ENCODE measurements around the gene ADCY9.

Gene ADCY9

GRCh38 chr16:3983081-3983520, 133.1 kb downstream of the ADCY9 start:
- peak; percentile 99 for TF ChIP-seq CTCF (IDR thresholded peaks at IDR 0.05; ENCODE audit: control insufficient read depth, extremely low read depth, insufficient read depth)
- no peak overlapping the region for H3K4me3 ChIP-seq (ENCODE audit: low read depth, low read length)
- DNase-seq (ENCODE audit: low read depth): peak; percentile 52

- no peak for DNase-seq (ENCODE audit: low read depth)
- no peak for TF ChIP-seq CTCF (IDR thresholded peaks at IDR 0.05; ENCODE audit: control insufficient read depth, extremely low read depth, insufficient read depth)
- no peak overlapping the region for H3K4me3 ChIP-seq (ENCODE audit: low read depth, low read length)
Observed at GRCh38 chr16:3982216-3982615, 134.0 kb downstream of the ADCY9 start.

- no peak for TF ChIP-seq CTCF (IDR thresholded peaks at IDR 0.05; ENCODE audit: control insufficient read depth, extremely low read depth, insufficient read depth)
- H3K4me3 ChIP-seq (ENCODE audit: low read depth, low read length): no peak overlapping the region
- no peak for DNase-seq (ENCODE audit: low read depth)
Observed at GRCh38 chr16:3980253-3981111, 135.8 kb downstream of the ADCY9 start.

DNA sequence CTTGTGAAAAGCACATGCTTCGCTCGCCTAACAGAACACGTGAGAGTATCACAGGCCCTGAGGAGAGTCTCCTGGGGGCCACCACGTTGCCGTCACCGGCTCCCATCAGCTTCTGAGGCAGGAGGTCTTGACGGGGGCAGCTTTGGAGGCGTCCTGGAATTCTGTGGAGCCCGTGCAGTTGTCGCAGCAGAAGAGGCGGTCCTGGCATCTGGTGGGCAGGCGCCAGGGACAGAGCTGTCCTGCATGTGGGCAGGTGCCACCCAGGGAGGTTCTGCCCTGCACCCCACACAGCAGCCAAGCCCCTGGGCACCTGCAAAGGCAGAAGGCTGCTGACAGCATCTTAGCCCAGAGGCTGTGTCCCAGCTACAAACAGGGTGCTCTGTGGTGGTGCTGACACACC, 136.7 kb downstream of the ADCY9 start:
- TF ChIP-seq CTCF (IDR thresholded peaks at IDR 0.05; ENCODE audit: control insufficient read depth, extremely low read depth, insufficient read depth): no peak
- no peak for DNase-seq (ENCODE audit: low read depth)
- no peak overlapping the region for H3K4me3 ChIP-seq (ENCODE audit: low read depth, low read length)

DNA sequence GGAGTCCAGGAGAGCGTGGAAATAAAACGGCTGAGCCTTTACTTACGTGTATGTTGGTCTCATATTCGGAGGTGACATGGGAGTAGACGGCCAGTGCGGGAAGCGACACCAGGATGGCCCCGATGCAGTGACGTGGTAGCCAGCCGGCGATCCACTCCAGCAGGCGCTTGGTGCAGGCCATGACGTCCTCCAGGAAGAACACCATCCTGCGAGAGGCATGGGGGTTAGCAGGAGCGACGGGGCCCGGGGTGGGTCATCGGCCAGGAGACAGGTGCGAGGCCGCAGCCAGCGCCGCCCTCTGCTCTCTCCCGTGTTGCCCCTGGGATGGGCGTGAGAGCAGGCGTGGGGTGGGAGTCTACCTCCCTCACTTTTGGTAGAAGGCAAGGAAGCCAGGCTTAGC, 137.2 kb downstream of the ADCY9 start:
- no peak for TF ChIP-seq CTCF (IDR thresholded peaks at IDR 0.05; ENCODE audit: control insufficient read depth, extremely low read depth, insufficient read depth)
- DNase-seq (ENCODE audit: low read depth): no peak
- no peak overlapping the region for H3K4me3 ChIP-seq (ENCODE audit: low read depth, low read length)

DNA sequence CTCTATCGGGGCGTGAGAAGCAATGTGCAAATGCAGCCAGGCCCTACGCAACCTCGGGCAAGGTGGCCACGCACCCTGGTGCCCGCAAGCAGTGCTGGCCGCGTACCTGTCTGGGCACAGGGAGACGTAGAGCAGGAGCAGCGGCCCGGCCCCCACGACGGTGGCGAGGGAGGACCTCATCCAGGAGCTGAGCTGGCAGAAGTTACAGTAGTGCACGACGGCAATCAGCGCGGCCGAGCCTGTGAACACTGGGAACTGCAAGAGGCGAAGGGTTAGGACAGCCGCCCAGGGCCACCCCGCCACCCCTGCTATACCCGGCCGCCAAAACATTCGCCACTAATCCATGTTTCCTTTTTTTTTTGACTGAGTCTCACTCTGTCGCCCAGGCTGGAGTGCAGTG, 138.9 kb downstream of the ADCY9 start:
- no peak overlapping the region for H3K4me3 ChIP-seq (ENCODE audit: low read depth, low read length)
- no peak for DNase-seq (ENCODE audit: low read depth)
- no peak for TF ChIP-seq CTCF (IDR thresholded peaks at IDR 0.05; ENCODE audit: control insufficient read depth, extremely low read depth, insufficient read depth)

GRCh38 chr16:3974751-3975150, 141.5 kb downstream of the ADCY9 start:
- no peak for TF ChIP-seq CTCF (IDR thresholded peaks at IDR 0.05; ENCODE audit: control insufficient read depth, extremely low read depth, insufficient read depth)
- no peak overlapping the region for H3K4me3 ChIP-seq (ENCODE audit: low read depth, low read length)
- no peak for DNase-seq (ENCODE audit: low read depth)
